Measurements from ENCODE around the gene FMN2.

FMN2 gene

DNA sequence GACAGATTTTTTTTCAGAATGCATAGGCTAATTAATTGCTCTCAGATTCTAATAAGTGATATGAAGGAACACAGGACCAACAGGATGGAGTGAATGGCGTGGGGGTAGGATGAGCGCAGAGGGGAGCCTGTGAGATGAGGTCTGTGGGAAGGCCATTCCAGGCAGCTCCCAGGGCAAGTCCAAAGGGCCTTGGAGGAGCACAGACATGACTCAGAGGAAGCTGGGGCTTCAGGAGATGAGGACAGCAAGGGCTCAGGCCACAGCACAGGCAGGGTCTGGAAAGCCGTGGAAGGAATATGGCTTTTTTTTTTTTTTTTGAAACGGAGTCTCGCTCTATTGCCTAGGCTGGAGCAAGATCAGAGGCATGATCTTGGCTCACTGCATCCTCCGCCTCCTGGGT, 35.1 kb downstream of the FMN2 start:
- DNase-seq (ENCODE audit: low spot score) = no peak
- TF ChIP-seq, protein P1, sequence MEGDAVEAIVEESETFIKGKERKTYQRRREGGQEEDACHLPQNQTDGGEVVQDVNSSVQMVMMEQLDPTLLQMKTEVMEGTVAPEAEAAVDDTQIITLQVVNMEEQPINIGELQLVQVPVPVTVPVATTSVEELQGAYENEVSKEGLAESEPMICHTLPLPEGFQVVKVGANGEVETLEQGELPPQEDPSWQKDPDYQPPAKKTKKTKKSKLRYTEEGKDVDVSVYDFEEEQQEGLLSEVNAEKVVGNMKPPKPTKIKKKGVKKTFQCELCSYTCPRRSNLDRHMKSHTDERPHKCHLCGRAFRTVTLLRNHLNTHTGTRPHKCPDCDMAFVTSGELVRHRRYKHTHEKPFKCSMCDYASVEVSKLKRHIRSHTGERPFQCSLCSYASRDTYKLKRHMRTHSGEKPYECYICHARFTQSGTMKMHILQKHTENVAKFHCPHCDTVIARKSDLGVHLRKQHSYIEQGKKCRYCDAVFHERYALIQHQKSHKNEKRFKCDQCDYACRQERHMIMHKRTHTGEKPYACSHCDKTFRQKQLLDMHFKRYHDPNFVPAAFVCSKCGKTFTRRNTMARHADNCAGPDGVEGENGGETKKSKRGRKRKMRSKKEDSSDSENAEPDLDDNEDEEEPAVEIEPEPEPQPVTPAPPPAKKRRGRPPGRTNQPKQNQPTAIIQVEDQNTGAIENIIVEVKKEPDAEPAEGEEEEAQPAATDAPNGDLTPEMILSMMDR (IDR thresholded peaks at IDR 0.05; ENCODE audit: borderline replicate concordance, control extremely low read depth, extremely low read depth, insufficient read depth, missing control alignments) = no peak
- in situ Hi-C loops (cut with MboI; ENCODE audit: low sequenced_read_pairs, unreplicated experiment) = no loop called here

DNA sequence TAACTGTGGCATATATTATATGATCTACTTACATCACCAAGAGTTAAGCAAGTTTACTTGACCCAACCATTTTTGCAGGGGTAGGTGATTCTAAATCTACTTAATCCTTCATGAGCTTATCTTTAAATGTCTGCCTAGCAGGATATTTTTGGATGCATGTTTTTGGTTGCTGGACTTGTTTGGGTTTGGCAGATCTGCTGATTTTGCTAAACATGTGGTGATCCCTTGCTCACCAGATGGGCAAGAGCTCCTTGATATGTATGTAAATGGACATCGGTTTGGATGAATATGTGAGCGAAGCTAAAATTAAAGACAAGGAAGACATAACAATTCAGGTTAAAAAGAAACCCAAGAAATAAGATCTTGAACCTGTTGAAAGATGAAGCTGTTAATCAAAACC, 36.7 kb downstream of the FMN2 start:
- no peak for DNase-seq (ENCODE audit: low spot score)
- TF ChIP-seq, protein P1 (IDR thresholded peaks at IDR 0.05; ENCODE audit: borderline replicate concordance, control extremely low read depth, extremely low read depth, insufficient read depth, missing control alignments) = no peak
- in situ Hi-C loops (cut with MboI; ENCODE audit: low sequenced_read_pairs, unreplicated experiment) = no loop called here

GRCh38 chr1:240134113-240134512, 42.4 kb downstream of the FMN2 start:
- no peak for DNase-seq (ENCODE audit: low spot score)
- in situ Hi-C loops (cut with MboI; ENCODE audit: low sequenced_read_pairs, unreplicated experiment) = no loop called here
- TF ChIP-seq, protein P1 (IDR thresholded peaks at IDR 0.05; ENCODE audit: borderline replicate concordance, control extremely low read depth, extremely low read depth, insufficient read depth, missing control alignments) = no peak

GRCh38 chr1:240134596-240134995, 42.9 kb downstream of the FMN2 start:
- in situ Hi-C loops (cut with MboI; ENCODE audit: low sequenced_read_pairs, unreplicated experiment) = no loop called here
- TF ChIP-seq, protein P1 (IDR thresholded peaks at IDR 0.05; ENCODE audit: borderline replicate concordance, control extremely low read depth, extremely low read depth, insufficient read depth, missing control alignments) = no peak
- no peak for DNase-seq (ENCODE audit: low spot score)

- in situ Hi-C loops (cut with MboI; ENCODE audit: low sequenced_read_pairs, unreplicated experiment) = no loop called here
- no peak for DNase-seq (ENCODE audit: low spot score)
- TF ChIP-seq, protein P1 (IDR thresholded peaks at IDR 0.05; ENCODE audit: borderline replicate concordance, control extremely low read depth, extremely low read depth, insufficient read depth, missing control alignments) = no peak
These were observed 44.7 kb downstream of the FMN2 start for GRCh38 chr1:240136402-240136801.

DNA sequence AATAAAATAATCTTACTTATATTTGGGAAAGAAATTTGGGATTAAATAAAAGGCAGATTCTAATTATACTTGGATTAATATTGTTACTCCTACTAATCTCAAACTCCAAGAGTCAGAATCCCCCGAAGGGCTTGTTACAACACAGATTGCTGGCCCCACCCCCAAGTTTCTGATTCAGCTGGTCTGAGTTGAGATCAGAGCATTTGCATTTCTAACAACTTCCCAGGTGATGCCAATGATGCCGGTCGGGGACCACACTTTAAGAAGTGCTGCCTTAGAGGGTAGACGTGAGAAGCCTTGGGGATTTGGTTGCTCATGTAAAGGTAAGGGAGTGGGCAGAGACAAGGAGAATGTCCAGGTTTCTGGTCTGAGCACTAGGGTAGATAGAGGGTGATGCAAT, 47.2 kb downstream of the FMN2 start:
- no peak for DNase-seq (ENCODE audit: low spot score)
- TF ChIP-seq, protein P1 (IDR thresholded peaks at IDR 0.05; ENCODE audit: borderline replicate concordance, control extremely low read depth, extremely low read depth, insufficient read depth, missing control alignments) = no peak
- in situ Hi-C loops (cut with MboI; ENCODE audit: low sequenced_read_pairs, unreplicated experiment) = no loop called here

DNA sequence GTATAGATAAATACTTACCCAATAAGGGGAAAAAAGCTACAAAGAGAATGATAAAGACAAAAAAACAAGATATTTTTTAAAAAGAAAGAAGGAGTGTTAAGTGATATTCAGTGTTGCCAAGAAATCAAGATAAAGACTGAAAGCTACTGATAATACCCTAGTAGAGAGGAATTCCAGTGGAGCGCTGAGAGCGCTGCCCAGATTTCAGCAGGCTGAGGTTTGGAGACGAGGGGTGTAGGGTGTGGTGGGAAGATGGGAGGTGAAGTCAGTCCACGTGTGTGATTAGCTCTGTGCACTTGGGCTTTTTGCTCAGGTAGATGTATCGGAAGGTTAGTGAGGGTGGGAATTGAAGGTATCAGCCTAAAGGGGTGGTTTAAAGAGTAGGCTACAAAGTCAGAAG, 47.8 kb downstream of the FMN2 start:
- DNase-seq (ENCODE audit: low spot score) = no peak
- TF ChIP-seq, protein P1 (IDR thresholded peaks at IDR 0.05; ENCODE audit: borderline replicate concordance, control extremely low read depth, extremely low read depth, insufficient read depth, missing control alignments) = no peak
- in situ Hi-C loops (cut with MboI; ENCODE audit: low sequenced_read_pairs, unreplicated experiment) = no loop called here
